H1 (cell line): Measurements from ENCODE around the gene NR3C1. TPM values are rescaled to one million over a fixed set of nuclear protein-coding genes. Genes with fewer than 3 reads are reported as not detected.

Experiments used
- CTCF ChIA-PET: fragments of 300-600 bp; sonication (Branson Sonifier 250); formaldehyde crosslinking; loops from one replicate; lab custom pipeline; 2021; ENCODE audit not compliant: partially characterized antibody; lab: Charles Lee
- POLR2A ChIA-PET: fragments of 300-600 bp; sonication (Branson Sonifier 250); formaldehyde crosslinking; loops from one replicate; lab custom pipeline; 2021; ENCODE audit warnings: inconsistent platforms; ENCODE audit not compliant: partially characterized antibody; lab: Charles Lee
- DNase-seq, 2 experiments: peaks; one replicate each; pipeline versions ENCODE4 v3.0.0 to v3.0.0-alpha.2; 2010 to 2022; ENCODE audit warnings: low spot score in 2 of 2, low read depth in 1 of 2, mixed read lengths in 1 of 2
- FAIRE-seq: peaks from 2 replicates; lab custom pipeline; 2011; peaks lifted over from hg19 to GRCh38; lab: Jason Lieb, UNC
- H2AFZ ChIP-seq: 2 replicates; pipeline ENCODE4 v1.8.1; 2012; ENCODE audit warnings: low read length, inconsistent platforms
- H2AK5ac ChIP-seq: 2 replicates; pipeline ENCODE4 v1.6.1; 2013; ENCODE audit warnings: low read depth, low read length
- H2BK120ac ChIP-seq: replicated peaks from 2 replicates; pipeline ENCODE3; 2013; ENCODE audit warnings: low read depth, low read length, inconsistent platforms
- H2BK12ac ChIP-seq: 2 replicates; pipeline ENCODE4 v1.6.1; 2013; ENCODE audit warnings: low read depth, low read length
- H2BK15ac ChIP-seq: 2 replicates; pipeline ENCODE4 v1.6.1; 2013; ENCODE audit warnings: low read length
- H2BK20ac ChIP-seq: 2 replicates; pipeline ENCODE4 v1.6.1; 2013; ENCODE audit warnings: low read length
- H2BK5ac ChIP-seq: 2 replicates; pipeline ENCODE4 v1.6.1; 2013; ENCODE audit warnings: low read depth, low read length
- H3K14ac ChIP-seq: 2 replicates; pipeline ENCODE4 v1.6.1; 2013; ENCODE audit warnings: inconsistent platforms; ENCODE audit not compliant: insufficient read length
- H3K18ac ChIP-seq: 2 replicates; pipeline ENCODE4 v1.6.1; 2013; ENCODE audit warnings: low read length; ENCODE audit errors: extremely low read depth
- H3K23ac ChIP-seq: 2 replicates; pipeline ENCODE4 v1.6.1; 2013; ENCODE audit warnings: inconsistent platforms; ENCODE audit not compliant: insufficient read length
- H3K23me2 ChIP-seq: 2 replicates; pipeline ENCODE4 v1.6.1; 2013; ENCODE audit warnings: low read depth, low read length
- H3K27ac ChIP-seq: 2 replicates; pipeline ENCODE4 v1.6.1; 2011; ENCODE audit warnings: low read depth, low read length, inconsistent platforms
- H3K27me3 ChIP-seq, 4 experiments: replicated peaks in 1 of 4; 1 replicate in 1 of 4; 2 replicates in 3 of 4; pipeline versions ENCODE4 v1.6.1 to v1.8.1; 2011 to 2013; ENCODE audit warnings: low read length in 3 of 4, mild to moderate bottlenecking in 3 of 4, inconsistent platforms in 2 of 4, mixed read lengths in 2 of 4, moderate library complexity in 1 of 4; ENCODE audit not compliant: control insufficient read depth in 3 of 4, insufficient read depth in 3 of 4; ENCODE audit errors: extremely low read depth in 1 of 4
- H3K36me3 ChIP-seq, 4 experiments: 2 replicates each; pipeline versions ENCODE4 v1.6.1 to v1.8.1; 2011 to 2013; ENCODE audit warnings: mild to moderate bottlenecking in 4 of 4, low read length in 3 of 4, moderate library complexity in 2 of 4, control low read depth in 1 of 4, inconsistent platforms in 1 of 4; ENCODE audit not compliant: insufficient read depth in 4 of 4, control insufficient read depth in 2 of 4
- H3K4ac ChIP-seq: replicated peaks from 2 replicates; pipeline ENCODE3; 2013; ENCODE audit warnings: low read length, low read depth, mixed read lengths, inconsistent platforms; ENCODE audit not compliant: insufficient read length
- H3K4me1 ChIP-seq, 4 experiments: replicated peaks in 1 of 4; 1 replicate in 1 of 4; 2 replicates in 3 of 4; pipeline versions ENCODE4 v1.6.1 to v1.8.1; 2011 to 2013; ENCODE audit warnings: low read length in 3 of 4, inconsistent platforms in 2 of 4, mixed read lengths in 1 of 4; ENCODE audit not compliant: insufficient read depth in 4 of 4, control insufficient read depth in 3 of 4
- H3K4me2 ChIP-seq, 2 experiments: 2 replicates each; pipeline versions ENCODE4 v1.6.1 to v1.8.1; 2011 to 2013; ENCODE audit warnings: low read depth in 2 of 2, low read length in 2 of 2, control low read depth in 1 of 2, inconsistent platforms in 1 of 2, mild to moderate bottlenecking in 1 of 2; ENCODE audit not compliant: insufficient read depth in 1 of 2
- H3K4me3 ChIP-seq, 4 experiments: fragments of 200-600, 300-600 bp in 1 of 4; sonication (generic), shearing (Covaris generic), sonication (Bioruptor Twin) in 1 of 4; 2 replicates each; pipeline versions ENCODE4 v1.5.1 to v1.8.1; 2011 to 2016; ENCODE audit warnings: low read length in 4 of 4, low read depth in 3 of 4, control low read depth in 2 of 4, inconsistent platforms in 2 of 4, mild to moderate bottlenecking in 2 of 4, mixed read lengths in 1 of 4, moderate library complexity in 1 of 4; ENCODE audit not compliant: insufficient read depth in 2 of 4; ENCODE audit errors: extremely low read depth in 1 of 4
- H3K56ac ChIP-seq: replicated peaks from 2 replicates; pipeline ENCODE3; 2013; ENCODE audit warnings: low read depth, mild to moderate bottlenecking, mixed read lengths, low read length, inconsistent platforms; ENCODE audit not compliant: insufficient read length
- H3K79me1 ChIP-seq: 2 replicates; pipeline ENCODE4 v1.6.1; 2013; ENCODE audit warnings: low read depth, low read length, control low read depth
- H3K79me2 ChIP-seq, 2 experiments: 2 replicates each; pipeline versions ENCODE4 v1.6.1 to v1.8.1; 2012 to 2013; ENCODE audit warnings: low read length in 2 of 2, mild to moderate bottlenecking in 2 of 2, inconsistent platforms in 1 of 2; ENCODE audit not compliant: insufficient read depth in 2 of 2, control insufficient read depth in 1 of 2
- H3K9ac ChIP-seq, 4 experiments: replicated peaks in 1 of 4; 1 replicate in 1 of 4; 2 replicates in 3 of 4; pipeline versions ENCODE4 v1.6.1 to v1.8.1; 2011 to 2013; ENCODE audit warnings: low read depth in 3 of 4, low read length in 3 of 4, control low read depth in 2 of 4, mild to moderate bottlenecking in 2 of 4, moderate library complexity in 2 of 4, inconsistent platforms in 1 of 4; ENCODE audit errors: extremely low read depth in 1 of 4
- H3K9me3 ChIP-seq, 2 experiments: 2 replicates each; pipeline versions ENCODE4 v1.6.1 to v1.8.1; 2012 to 2013; ENCODE audit warnings: mild to moderate bottlenecking in 2 of 2, moderate library complexity in 2 of 2, control low read depth in 1 of 2, inconsistent platforms in 1 of 2, low read depth in 1 of 2, low read length in 1 of 2, mixed read lengths in 1 of 2; ENCODE audit not compliant: insufficient read depth in 2 of 2
- H4K20me1 ChIP-seq, 2 experiments: replicated peaks in 1 of 2; 2 replicates each; pipeline versions ENCODE3 to v1.8.1; 2011 to 2013; ENCODE audit warnings: inconsistent platforms in 2 of 2, low read length in 2 of 2, mild to moderate bottlenecking in 1 of 2; ENCODE audit not compliant: insufficient read depth in 2 of 2, control insufficient read depth in 1 of 2
- H4K5ac ChIP-seq: 2 replicates; pipeline ENCODE4 v1.6.1; 2013; ENCODE audit warnings: low read length, low read depth, mixed read lengths, inconsistent platforms; ENCODE audit not compliant: insufficient read length
- H4K8ac ChIP-seq: 2 replicates; pipeline ENCODE4 v1.8.0; 2013; ENCODE audit warnings: mild to moderate bottlenecking, moderate library complexity, low read length, inconsistent platforms; ENCODE audit not compliant: insufficient read depth; ENCODE audit errors: extremely low read depth
- H4K91ac ChIP-seq: replicated peaks from 2 replicates; pipeline ENCODE3; 2013; ENCODE audit warnings: low read length, mixed read lengths, inconsistent platforms; ENCODE audit not compliant: insufficient read length
- BRCA1 ChIP-seq: IDR thresholded peaks from 2 replicates; pipeline ENCODE4 v1.6.1; 2012; ENCODE audit warnings: low read depth, low read length, improper control_type of control experiment
- FOSL1 ChIP-seq: IDR thresholded peaks from 2 replicates; pipeline ENCODE4 v1.6.1; 2011; ENCODE audit warnings: mild to moderate bottlenecking, low read depth, low read length, moderate library complexity; ENCODE audit not compliant: insufficient read depth
- JUND ChIP-seq: IDR thresholded peaks from 2 replicates; pipeline ENCODE4 v1.6.1; 2011; ENCODE audit warnings: mild to moderate bottlenecking, improper control_type of control experiment, low read length
- NANOG ChIP-seq: IDR thresholded peaks from 2 replicates; pipeline ENCODE4 v1.6.1; 2011; ENCODE audit warnings: low read length, low read depth, mild to moderate bottlenecking, inconsistent platforms; ENCODE audit not compliant: insufficient read depth, poor library complexity, severe bottlenecking
- POLR2A ChIP-seq, 2 experiments: IDR thresholded peaks; 1 replicate in 1 of 2; 2 replicates in 1 of 2; pipeline ENCODE4 v1.6.1; 2011; ENCODE audit warnings: low read depth in 2 of 2, low read length in 2 of 2, mild to moderate bottlenecking in 2 of 2; ENCODE audit errors: control extremely low read depth in 1 of 2
- POLR2AphosphoS5 ChIP-seq: IDR thresholded peaks from 2 replicates; pipeline ENCODE4 v1.6.1; 2011; ENCODE audit warnings: low read depth, low read length
- POU5F1 ChIP-seq: IDR thresholded peaks from 2 replicates; pipeline ENCODE4 v1.6.1; 2011; ENCODE audit warnings: low read depth, mild to moderate bottlenecking, low read length, moderate library complexity
- RXRA ChIP-seq: IDR thresholded peaks from 2 replicates; pipeline ENCODE4 v1.6.1; 2011; ENCODE audit warnings: low read depth, mild to moderate bottlenecking, low read length, moderate library complexity; ENCODE audit not compliant: insufficient read depth
- TBP ChIP-seq: IDR thresholded peaks from 2 replicates; pipeline ENCODE4 v1.6.1; 2011; ENCODE audit warnings: low read depth, low read length, improper control_type of control experiment
- TEAD4 ChIP-seq: IDR thresholded peaks from 2 replicates; pipeline ENCODE4 v1.6.1; 2012; ENCODE audit warnings: low read depth, low read length, inconsistent platforms, mixed read lengths
- ZNF274 ChIP-seq: IDR thresholded peaks from 2 replicates; pipeline ENCODE4 v1.7.0; 2012; ENCODE audit warnings: low read length, borderline replicate concordance; ENCODE audit errors: extremely low read depth
- WGBS, 2 experiments: shearing (Covaris generic) in 1 of 2; methylation state at CpG; one replicate each; pipeline versions ENCODE4 v1.1.6 to v1.1.7; 2013 to 2015; ENCODE audit warnings: low lambda C conversion rate in 2 of 2, mixed read lengths in 2 of 2, inconsistent platforms in 1 of 2, low coverage in 1 of 2, missing lambda C conversion rate in 1 of 2; ENCODE audit not compliant: insufficient replicate concordance in 2 of 2, insufficient coverage in 1 of 2, insufficient read length in 1 of 2; ENCODE audit errors: extremely low coverage in 1 of 2, missing lambda C conversion rate in 1 of 2; 5-methylcytosine and 5-hydroxymethylcytosine counted together
- polyA plus RNA-seq, 7 experiments: library from polyadenylated mRNA; depleted of rRNA in 3 of 7; stranded (reverse) in 5 of 7; unstranded in 2 of 7; fragments of >200 nt in 5 of 7; fragments of 200-250 nt in 2 of 7; gene quantifications; 1 replicate in 5 of 7; 2 replicates in 1 of 7; 4 replicates in 1 of 7; pipeline versions ENCODE4 v1.2.1 to v1.2.3, GENCODE V29; 2011 to 2013; ENCODE audit warnings: missing spikeins in 2 of 7, mixed read lengths in 2 of 7
- total RNA-seq: library from RNA; stranded (reverse); fragmentation: NEBNext Ultra II Directional; extraction: Animal tissue kit (Norgen Biotek cat#: 25700); gene quantifications from 2 replicates; pipeline ENCODE4 v1.2.1, GENCODE V29; 2021

Gene NR3C1
- total and polyA plus RNA-seq, 2 of the 8 experiments (the other 6 are each of a cell fraction or from before 2014, with no cell fraction given), result 1.7 to 5.4 TPM

GRCh38 chr5:143376195-143376779 is 27.2 kb downstream of the NR3C1 start:
- POLR2A ChIA-PET, result interaction anchor here (0.6 kb wide), 1 partner anchor 10 kb away, joined by 3 read pairs; no protein-coding TSS in a partner anchor
- no peaks in the 10 kb centered on the region for H4K20me1 ChIP-seq

More at GRCh38 chr5:143376195-143376779, 27.2 kb downstream of the NR3C1 start:
- Histone ChIP-seq H3K56ac (no peak overlapping the region), H4K91ac (no peak overlapping the region)
- DNase-seq, result no peak
- TF ChIP-seq ZNF274, result no peak
- no peak for TF ChIP-seq TBP
- TF ChIP-seq TEAD4, result no peak
- no peak for TF ChIP-seq POLR2AphosphoS5
- TF ChIP-seq BRCA1, result no peak
- TF ChIP-seq NANOG, result no peak
- TF ChIP-seq FOSL1, result no peak
- no peak for TF ChIP-seq RXRA
- no peak for TF ChIP-seq POU5F1
- TF ChIP-seq JUND, result no peak
- TF ChIP-seq POLR2A (IDR thresholded peaks at IDR 0.05; ENCODE audit: control extremely low read depth in 1 of 2, low read depth in 2 of 2, low read length in 2 of 2), result no peak
- TF ChIP-seq, all 59 proteins: peak for 0
- Histone ChIP-seq H4K5ac (no peak overlapping the region), H3K23ac (no peak overlapping the region), H2BK5ac (no peak overlapping the region), H3K18ac (no peak overlapping the region), H3K4ac (no peak overlapping the region), H3K27me3 (no peaks in the 10 kb centered on the region), H3K9ac (no peak overlapping the region), H3K14ac (no peak overlapping the region), H4K8ac (no peak overlapping the region), H3K36me3 (no peaks in the 10 kb centered on the region), H2BK20ac (no peak overlapping the region), H3K4me1 (peaks cover 0 to 5% (median 0%) of the 10 kb centered on the region in 4 experiments; a peak in 2 of 7 replicates), H3K79me2 (no peaks in the 10 kb centered on the region), H3K9me3 (no peaks in the 10 kb centered on the region), H3K23me2 (no peaks in the 10 kb centered on the region), H2BK120ac (no peak overlapping the region), H3K4me2 (0 out of 4 replicates have a peak overlapping the region, but pooled peaks of 1 of the 2 experiments have one; percentile 42), H2BK15ac (no peak overlapping the region), H2AFZ (no peak overlapping the region), H2BK12ac (no peak overlapping the region; the same call in 1 of the 2 replicates), H3K4me3 (no peak overlapping the region), H3K27ac (no peak overlapping the region), H2AK5ac (no peak overlapping the region), H3K79me1 (no peaks in the 10 kb centered on the region)
- 78% methylated on average over 3 of the region's 3 CpGs; no CpG with 5 or more reads in 1 of the 2 experiments for WGBS, 2 experiments
- CTCF ChIA-PET, result interaction anchor here (0.8 to 1.7 kb wide), 3 partner anchors 11 to 27 kb away, joined by 3 read pairs; partner anchors contain the start of gene NR3C1
- no peak for FAIRE-seq
